ENCODE measurements around the gene VPS26C. TPM values are rescaled to one million over a fixed set of nuclear protein-coding genes. Genes with fewer than 3 reads are reported as not detected.

VPS26C gene
- total RNA-seq, 1 experiment from 2014 or later = 62.8 TPM

DNA sequence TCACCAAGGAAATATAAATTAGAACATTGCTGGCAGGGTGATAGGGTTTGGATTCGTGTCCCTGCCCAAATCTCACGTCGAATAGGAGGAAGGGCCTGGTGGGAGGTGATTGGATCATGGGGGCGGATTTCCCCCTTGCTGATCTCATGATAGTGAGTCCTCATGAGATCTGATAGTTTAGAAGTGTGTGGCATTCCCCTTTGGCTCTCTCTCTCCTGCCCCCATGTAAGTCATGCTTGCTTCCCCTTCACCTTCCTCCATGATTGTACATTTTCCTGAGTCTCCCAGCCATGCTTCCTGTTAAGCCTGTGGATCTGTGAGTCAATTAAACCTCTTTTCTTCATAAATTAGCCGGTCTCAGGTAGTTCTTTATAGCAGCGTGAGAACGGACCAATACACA lies 60.6 kb downstream of the VPS26C start:
- CTCF ChIA-PET = no interaction called here
- H3K27me3 Mint-ChIP-seq (ENCODE audit: low read depth) = no peaks in the 10 kb centered on the region; the same call in 1 of the 2 replicates
- H3K4me3 Mint-ChIP-seq = no peak overlapping the region
- H3K36me3 Mint-ChIP-seq = peaks cover 8% of the 10 kb centered on the region
- TF ChIP-seq CBFB (CRISPR knock-in tag; IDR thresholded peaks at IDR 0.05; ENCODE audit: low read depth) (no peak), NR3C1 (CRISPR knock-in tag; conservative IDR thresholded peaks at IDR 0.05; ENCODE audit: low read depth) (no peak), ZNF219 (CRISPR knock-in tag; IDR thresholded peaks at IDR 0.05; ENCODE audit: borderline replicate concordance) (no peak), GABPB1 (CRISPR knock-in tag; IDR thresholded peaks at IDR 0.05) (no peak), ZNF671 (CRISPR knock-in tag; IDR thresholded peaks at IDR 0.05) (no peak), CREM (CRISPR knock-in tag; IDR thresholded peaks at IDR 0.05) (no peak), FOXK1 (CRISPR knock-in tag; IDR thresholded peaks at IDR 0.05) (no peak), ELF4 (CRISPR knock-in tag; IDR thresholded peaks at IDR 0.05; ENCODE audit: low read depth) (no peak), SP1 (CRISPR knock-in tag; conservative IDR thresholded peaks at IDR 0.05) (no peak), FOXP1 (CRISPR knock-in tag; IDR thresholded peaks at IDR 0.05; ENCODE audit: borderline replicate concordance) (no peak)
- TF ChIP-seq, protein P1, sequence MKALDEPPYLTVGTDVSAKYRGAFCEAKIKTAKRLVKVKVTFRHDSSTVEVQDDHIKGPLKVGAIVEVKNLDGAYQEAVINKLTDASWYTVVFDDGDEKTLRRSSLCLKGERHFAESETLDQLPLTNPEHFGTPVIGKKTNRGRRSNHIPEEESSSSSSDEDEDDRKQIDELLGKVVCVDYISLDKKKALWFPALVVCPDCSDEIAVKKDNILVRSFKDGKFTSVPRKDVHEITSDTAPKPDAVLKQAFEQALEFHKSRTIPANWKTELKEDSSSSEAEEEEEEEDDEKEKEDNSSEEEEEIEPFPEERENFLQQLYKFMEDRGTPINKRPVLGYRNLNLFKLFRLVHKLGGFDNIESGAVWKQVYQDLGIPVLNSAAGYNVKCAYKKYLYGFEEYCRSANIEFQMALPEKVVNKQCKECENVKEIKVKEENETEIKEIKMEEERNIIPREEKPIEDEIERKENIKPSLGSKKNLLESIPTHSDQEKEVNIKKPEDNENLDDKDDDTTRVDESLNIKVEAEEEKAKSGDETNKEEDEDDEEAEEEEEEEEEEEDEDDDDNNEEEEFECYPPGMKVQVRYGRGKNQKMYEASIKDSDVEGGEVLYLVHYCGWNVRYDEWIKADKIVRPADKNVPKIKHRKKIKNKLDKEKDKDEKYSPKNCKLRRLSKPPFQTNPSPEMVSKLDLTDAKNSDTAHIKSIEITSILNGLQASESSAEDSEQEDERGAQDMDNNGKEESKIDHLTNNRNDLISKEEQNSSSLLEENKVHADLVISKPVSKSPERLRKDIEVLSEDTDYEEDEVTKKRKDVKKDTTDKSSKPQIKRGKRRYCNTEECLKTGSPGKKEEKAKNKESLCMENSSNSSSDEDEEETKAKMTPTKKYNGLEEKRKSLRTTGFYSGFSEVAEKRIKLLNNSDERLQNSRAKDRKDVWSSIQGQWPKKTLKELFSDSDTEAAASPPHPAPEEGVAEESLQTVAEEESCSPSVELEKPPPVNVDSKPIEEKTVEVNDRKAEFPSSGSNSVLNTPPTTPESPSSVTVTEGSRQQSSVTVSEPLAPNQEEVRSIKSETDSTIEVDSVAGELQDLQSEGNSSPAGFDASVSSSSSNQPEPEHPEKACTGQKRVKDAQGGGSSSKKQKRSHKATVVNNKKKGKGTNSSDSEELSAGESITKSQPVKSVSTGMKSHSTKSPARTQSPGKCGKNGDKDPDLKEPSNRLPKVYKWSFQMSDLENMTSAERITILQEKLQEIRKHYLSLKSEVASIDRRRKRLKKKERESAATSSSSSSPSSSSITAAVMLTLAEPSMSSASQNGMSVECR (CRISPR knock-in tag; IDR thresholded peaks at IDR 0.05; ENCODE audit: borderline replicate concordance) = no peak
- TF ChIP-seq, protein P2, sequence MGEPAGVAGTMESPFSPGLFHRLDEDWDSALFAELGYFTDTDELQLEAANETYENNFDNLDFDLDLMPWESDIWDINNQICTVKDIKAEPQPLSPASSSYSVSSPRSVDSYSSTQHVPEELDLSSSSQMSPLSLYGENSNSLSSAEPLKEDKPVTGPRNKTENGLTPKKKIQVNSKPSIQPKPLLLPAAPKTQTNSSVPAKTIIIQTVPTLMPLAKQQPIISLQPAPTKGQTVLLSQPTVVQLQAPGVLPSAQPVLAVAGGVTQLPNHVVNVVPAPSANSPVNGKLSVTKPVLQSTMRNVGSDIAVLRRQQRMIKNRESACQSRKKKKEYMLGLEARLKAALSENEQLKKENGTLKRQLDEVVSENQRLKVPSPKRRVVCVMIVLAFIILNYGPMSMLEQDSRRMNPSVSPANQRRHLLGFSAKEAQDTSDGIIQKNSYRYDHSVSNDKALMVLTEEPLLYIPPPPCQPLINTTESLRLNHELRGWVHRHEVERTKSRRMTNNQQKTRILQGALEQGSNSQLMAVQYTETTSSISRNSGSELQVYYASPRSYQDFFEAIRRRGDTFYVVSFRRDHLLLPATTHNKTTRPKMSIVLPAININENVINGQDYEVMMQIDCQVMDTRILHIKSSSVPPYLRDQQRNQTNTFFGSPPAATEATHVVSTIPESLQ (CRISPR knock-in tag; IDR thresholded peaks at IDR 0.05) = no peak
- TF ChIP-seq, protein P3, sequence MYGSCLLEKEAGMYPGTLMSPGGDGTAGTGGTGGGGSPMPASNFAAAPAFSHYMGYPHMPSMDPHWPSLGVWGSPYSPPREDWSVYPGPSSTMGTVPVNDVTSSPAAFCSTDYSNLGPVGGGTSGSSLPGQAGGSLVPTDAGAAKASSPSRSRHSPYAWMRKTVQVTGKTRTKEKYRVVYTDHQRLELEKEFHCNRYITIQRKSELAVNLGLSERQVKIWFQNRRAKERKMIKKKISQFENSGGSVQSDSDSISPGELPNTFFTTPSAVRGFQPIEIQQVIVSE (CRISPR knock-in tag; IDR thresholded peaks at IDR 0.05; ENCODE audit: borderline replicate concordance) = no peak
- TF ChIP-seq, protein P4, sequence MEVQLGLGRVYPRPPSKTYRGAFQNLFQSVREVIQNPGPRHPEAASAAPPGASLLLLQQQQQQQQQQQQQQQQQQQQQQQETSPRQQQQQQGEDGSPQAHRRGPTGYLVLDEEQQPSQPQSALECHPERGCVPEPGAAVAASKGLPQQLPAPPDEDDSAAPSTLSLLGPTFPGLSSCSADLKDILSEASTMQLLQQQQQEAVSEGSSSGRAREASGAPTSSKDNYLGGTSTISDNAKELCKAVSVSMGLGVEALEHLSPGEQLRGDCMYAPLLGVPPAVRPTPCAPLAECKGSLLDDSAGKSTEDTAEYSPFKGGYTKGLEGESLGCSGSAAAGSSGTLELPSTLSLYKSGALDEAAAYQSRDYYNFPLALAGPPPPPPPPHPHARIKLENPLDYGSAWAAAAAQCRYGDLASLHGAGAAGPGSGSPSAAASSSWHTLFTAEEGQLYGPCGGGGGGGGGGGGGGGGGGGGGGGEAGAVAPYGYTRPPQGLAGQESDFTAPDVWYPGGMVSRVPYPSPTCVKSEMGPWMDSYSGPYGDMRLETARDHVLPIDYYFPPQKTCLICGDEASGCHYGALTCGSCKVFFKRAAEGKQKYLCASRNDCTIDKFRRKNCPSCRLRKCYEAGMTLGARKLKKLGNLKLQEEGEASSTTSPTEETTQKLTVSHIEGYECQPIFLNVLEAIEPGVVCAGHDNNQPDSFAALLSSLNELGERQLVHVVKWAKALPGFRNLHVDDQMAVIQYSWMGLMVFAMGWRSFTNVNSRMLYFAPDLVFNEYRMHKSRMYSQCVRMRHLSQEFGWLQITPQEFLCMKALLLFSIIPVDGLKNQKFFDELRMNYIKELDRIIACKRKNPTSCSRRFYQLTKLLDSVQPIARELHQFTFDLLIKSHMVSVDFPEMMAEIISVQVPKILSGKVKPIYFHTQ (CRISPR knock-in tag; IDR thresholded peaks at IDR 0.05) = no peak
- TF ChIP-seq, protein P5, sequence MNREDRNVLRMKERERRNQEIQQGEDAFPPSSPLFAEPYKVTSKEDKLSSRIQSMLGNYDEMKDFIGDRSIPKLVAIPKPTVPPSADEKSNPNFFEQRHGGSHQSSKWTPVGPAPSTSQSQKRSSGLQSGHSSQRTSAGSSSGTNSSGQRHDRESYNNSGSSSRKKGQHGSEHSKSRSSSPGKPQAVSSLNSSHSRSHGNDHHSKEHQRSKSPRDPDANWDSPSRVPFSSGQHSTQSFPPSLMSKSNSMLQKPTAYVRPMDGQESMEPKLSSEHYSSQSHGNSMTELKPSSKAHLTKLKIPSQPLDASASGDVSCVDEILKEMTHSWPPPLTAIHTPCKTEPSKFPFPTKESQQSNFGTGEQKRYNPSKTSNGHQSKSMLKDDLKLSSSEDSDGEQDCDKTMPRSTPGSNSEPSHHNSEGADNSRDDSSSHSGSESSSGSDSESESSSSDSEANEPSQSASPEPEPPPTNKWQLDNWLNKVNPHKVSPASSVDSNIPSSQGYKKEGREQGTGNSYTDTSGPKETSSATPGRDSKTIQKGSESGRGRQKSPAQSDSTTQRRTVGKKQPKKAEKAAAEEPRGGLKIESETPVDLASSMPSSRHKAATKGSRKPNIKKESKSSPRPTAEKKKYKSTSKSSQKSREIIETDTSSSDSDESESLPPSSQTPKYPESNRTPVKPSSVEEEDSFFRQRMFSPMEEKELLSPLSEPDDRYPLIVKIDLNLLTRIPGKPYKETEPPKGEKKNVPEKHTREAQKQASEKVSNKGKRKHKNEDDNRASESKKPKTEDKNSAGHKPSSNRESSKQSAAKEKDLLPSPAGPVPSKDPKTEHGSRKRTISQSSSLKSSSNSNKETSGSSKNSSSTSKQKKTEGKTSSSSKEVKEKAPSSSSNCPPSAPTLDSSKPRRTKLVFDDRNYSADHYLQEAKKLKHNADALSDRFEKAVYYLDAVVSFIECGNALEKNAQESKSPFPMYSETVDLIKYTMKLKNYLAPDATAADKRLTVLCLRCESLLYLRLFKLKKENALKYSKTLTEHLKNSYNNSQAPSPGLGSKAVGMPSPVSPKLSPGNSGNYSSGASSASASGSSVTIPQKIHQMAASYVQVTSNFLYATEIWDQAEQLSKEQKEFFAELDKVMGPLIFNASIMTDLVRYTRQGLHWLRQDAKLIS (CRISPR knock-in tag; IDR thresholded peaks at IDR 0.05; ENCODE audit: borderline replicate concordance) = no peak
- TF ChIP-seq, protein P6, sequence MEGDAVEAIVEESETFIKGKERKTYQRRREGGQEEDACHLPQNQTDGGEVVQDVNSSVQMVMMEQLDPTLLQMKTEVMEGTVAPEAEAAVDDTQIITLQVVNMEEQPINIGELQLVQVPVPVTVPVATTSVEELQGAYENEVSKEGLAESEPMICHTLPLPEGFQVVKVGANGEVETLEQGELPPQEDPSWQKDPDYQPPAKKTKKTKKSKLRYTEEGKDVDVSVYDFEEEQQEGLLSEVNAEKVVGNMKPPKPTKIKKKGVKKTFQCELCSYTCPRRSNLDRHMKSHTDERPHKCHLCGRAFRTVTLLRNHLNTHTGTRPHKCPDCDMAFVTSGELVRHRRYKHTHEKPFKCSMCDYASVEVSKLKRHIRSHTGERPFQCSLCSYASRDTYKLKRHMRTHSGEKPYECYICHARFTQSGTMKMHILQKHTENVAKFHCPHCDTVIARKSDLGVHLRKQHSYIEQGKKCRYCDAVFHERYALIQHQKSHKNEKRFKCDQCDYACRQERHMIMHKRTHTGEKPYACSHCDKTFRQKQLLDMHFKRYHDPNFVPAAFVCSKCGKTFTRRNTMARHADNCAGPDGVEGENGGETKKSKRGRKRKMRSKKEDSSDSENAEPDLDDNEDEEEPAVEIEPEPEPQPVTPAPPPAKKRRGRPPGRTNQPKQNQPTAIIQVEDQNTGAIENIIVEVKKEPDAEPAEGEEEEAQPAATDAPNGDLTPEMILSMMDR (IDR thresholded peaks at IDR 0.05) = no peak
- TF ChIP-seq, protein P7, sequence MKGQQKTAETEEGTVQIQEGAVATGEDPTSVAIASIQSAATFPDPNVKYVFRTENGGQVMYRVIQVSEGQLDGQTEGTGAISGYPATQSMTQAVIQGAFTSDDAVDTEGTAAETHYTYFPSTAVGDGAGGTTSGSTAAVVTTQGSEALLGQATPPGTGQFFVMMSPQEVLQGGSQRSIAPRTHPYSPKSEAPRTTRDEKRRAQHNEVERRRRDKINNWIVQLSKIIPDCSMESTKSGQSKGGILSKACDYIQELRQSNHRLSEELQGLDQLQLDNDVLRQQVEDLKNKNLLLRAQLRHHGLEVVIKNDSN (CRISPR knock-in tag; IDR thresholded peaks at IDR 0.05) = no peak
- ATAC-seq (no peak), DNase-seq (ENCODE audit: low spot score) (no peak)
- peaks cover 19% of the 10 kb centered on the region for H3K9me3 Mint-ChIP-seq
- H3K27ac Mint-ChIP-seq = no peak overlapping the region
- POLR2A ChIA-PET = no interaction called here
- peaks cover 16% of the 10 kb centered on the region for H3K4me1 Mint-ChIP-seq
